GM19025 (cell line): ENCODE measurements around the gene C15orf39.
A peak's percentile ranks its signal among the peaks of the same experiment; 100 is the strongest.

Experiments used
- ATAC-seq: cut with Tn5 transposase; IDR thresholded peaks from one replicate; pipeline ENCODE4 v1.9.1; 2021; ENCODE audit warnings: mild to moderate bottlenecking, low read depth, moderate library complexity; ENCODE audit not compliant: unreplicated experiment

Gene C15orf39

GRCh38 chr15:75195122-75195765 lies 6.4 kb upstream of the C15orf39 start:
- no peak for ATAC-seq

- ATAC-seq: no peak
Observed at GRCh38 chr15:75195766-75196241, 5.9 kb upstream of the C15orf39 start.

- ATAC-seq: no peak
Observed at GRCh38 chr15:75197062-75197630, 4.5 kb upstream of the C15orf39 start.

- ATAC-seq: no peak
Observed at GRCh38 chr15:75198560-75199356, 2.9 kb upstream of the C15orf39 start.

GRCh38 chr15:75199357-75199940 lies 2.2 kb upstream of the C15orf39 start:
- ATAC-seq: no peak

- ATAC-seq: no peak
Observed at GRCh38 chr15:75200391-75200764, 1.3 kb upstream of the C15orf39 start.

- ATAC-seq: no peak
Observed at GRCh38 chr15:75200765-75201615, 692 bp upstream of the C15orf39 start.

- ATAC-seq: peak; percentile 35
Observed at GRCh38 chr15:75202251-75203016, 752 bp downstream of the C15orf39 start.

- no peak for ATAC-seq
Observed at GRCh38 chr15:75203017-75203907, 1.6 kb downstream of the C15orf39 start.

GRCh38 chr15:75203908-75204263 lies 2.2 kb downstream of the C15orf39 start:
- ATAC-seq: no peak

- ATAC-seq: peak; percentile 26
Observed at GRCh38 chr15:75204340-75205063, 2.8 kb downstream of the C15orf39 start.

GRCh38 chr15:75205064-75205395 lies 3.3 kb downstream of the C15orf39 start:
- no peak for ATAC-seq

- no peak for ATAC-seq
Observed at GRCh38 chr15:75206006-75206405, 4.3 kb downstream of the C15orf39 start.

GRCh38 chr15:75206803-75207617 lies 5.3 kb downstream of the C15orf39 start:
- ATAC-seq: no peak

GRCh38 chr15:75207618-75208500 lies 6.2 kb downstream of the C15orf39 start:
- no peak for ATAC-seq

GRCh38 chr15:75208501-75209288 lies 7.0 kb downstream of the C15orf39 start:
- ATAC-seq: no peak
